ENCODE data around the gene TRPM4.

The TRPM4 gene

DNA sequence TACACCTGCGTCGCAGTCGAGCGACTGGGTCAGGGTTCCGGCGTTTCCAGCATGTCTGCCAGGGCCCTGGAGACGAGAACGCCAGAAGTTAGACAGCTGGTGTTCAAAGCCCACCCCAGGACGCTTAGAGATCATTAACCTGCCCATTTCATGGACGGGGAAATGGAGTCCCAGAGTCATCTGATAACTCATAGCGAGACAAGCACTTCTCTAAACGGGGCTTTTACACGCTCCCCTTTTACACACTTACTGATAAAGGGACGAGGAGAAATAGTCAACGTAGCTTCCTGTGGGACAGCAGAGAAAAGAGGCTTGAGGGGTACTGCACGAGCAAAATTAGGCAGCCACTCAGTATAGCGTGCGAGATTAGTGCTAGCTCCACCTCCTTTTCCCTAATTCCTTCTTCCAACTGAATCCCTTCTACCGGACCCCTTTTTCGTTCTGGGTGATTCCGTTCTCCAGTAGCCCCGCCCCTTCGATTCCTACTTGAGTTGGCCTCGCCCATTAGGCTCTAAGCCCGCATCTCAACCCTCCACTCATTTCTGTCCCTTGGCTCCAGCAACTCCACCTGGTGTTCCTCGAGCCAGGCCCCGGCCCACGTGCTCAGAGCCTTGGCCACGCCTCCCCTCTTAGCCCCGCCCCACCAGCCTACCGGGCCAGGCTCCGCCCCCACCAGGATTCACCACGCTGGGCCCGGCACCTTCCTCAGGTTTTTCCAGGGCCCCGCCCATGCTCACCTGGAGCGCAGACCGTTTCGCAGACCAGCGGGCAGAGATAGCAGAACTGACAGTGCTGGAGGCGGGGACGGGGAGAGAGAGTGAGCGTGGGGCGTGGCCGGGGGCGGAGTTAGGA is 6.1 kb upstream of the TRPM4 start:
- in situ Hi-C loops (cut with HindIII; ENCODE audit: low sequenced_read_pairs): no loop called here
- DNase-seq (ENCODE audit: low read depth, low spot score): no peak
- H3K4me3 ChIP-seq (ENCODE audit: low read depth, low read length): peak overlapping the region; percentile 0
- TF ChIP-seq, protein P1, sequence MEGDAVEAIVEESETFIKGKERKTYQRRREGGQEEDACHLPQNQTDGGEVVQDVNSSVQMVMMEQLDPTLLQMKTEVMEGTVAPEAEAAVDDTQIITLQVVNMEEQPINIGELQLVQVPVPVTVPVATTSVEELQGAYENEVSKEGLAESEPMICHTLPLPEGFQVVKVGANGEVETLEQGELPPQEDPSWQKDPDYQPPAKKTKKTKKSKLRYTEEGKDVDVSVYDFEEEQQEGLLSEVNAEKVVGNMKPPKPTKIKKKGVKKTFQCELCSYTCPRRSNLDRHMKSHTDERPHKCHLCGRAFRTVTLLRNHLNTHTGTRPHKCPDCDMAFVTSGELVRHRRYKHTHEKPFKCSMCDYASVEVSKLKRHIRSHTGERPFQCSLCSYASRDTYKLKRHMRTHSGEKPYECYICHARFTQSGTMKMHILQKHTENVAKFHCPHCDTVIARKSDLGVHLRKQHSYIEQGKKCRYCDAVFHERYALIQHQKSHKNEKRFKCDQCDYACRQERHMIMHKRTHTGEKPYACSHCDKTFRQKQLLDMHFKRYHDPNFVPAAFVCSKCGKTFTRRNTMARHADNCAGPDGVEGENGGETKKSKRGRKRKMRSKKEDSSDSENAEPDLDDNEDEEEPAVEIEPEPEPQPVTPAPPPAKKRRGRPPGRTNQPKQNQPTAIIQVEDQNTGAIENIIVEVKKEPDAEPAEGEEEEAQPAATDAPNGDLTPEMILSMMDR (IDR thresholded peaks at IDR 0.05; ENCODE audit: low read depth, low read length): no peak

DNA sequence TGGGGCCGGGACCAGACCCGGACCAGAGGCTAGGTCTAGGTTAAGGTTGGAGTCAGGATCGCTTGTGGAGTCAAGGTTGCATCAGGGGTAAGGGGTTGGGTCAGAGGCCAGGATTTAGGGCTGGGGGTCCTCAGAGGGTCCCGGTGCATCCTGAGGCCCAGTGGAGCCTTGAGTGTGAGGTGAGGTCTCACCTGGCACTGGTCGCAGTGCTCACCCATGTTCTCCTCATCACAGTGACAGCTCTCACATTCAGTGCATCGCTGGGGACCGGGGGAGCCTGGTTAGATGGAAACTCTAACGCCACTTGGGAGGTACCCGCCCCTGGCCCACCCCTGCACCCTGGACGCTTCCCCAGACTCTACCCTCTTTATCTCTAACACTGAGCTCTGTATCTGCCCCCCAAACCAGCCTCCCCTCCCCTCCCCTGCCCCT is 5.5 kb upstream of the TRPM4 start:
- TF ChIP-seq, protein P1 (IDR thresholded peaks at IDR 0.05; ENCODE audit: low read depth, low read length): no peak
- DNase-seq (ENCODE audit: low read depth, low spot score): no peak
- in situ Hi-C loops (cut with HindIII; ENCODE audit: low sequenced_read_pairs): no loop called here
- H3K4me3 ChIP-seq (ENCODE audit: low read depth, low read length): no peak overlapping the region

DNA sequence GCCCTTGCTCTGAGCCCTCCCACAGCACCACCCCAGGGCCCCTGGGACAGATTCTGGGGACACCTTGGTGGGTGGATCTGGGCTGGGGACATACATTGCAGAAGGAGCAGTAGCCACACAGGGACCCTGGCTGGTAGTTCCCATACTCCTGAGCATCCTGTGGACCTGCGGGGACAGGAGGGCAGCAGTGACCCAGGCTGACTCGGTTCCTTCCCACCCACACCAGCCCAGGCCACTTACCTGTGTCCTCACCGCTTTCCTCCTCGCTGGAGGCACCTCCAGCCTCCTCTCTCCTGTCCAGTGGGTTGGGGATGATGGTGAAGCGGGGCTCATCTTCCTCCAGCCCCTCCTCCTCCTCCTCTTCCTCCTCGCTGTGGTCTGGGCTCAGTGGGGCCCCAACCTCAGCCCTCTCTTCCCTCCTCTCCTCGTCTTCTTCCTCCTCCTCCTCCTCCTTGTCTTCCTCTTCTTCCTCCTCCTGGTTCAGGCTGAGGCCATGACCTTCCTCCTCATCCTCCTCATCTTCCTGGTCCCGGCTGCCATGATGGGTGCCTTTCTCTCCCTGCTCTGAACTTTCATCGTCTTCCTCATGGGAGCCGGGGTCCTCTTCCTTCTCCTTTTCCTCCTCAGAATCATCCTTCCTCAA is 4.3 kb upstream of the TRPM4 start:
- no peak for DNase-seq (ENCODE audit: low read depth, low spot score)
- in situ Hi-C loops (cut with HindIII; ENCODE audit: low sequenced_read_pairs): no loop called here
- no peak overlapping the region for H3K4me3 ChIP-seq (ENCODE audit: low read depth, low read length)
- TF ChIP-seq, protein P1 (IDR thresholded peaks at IDR 0.05; ENCODE audit: low read depth, low read length): no peak

DNA sequence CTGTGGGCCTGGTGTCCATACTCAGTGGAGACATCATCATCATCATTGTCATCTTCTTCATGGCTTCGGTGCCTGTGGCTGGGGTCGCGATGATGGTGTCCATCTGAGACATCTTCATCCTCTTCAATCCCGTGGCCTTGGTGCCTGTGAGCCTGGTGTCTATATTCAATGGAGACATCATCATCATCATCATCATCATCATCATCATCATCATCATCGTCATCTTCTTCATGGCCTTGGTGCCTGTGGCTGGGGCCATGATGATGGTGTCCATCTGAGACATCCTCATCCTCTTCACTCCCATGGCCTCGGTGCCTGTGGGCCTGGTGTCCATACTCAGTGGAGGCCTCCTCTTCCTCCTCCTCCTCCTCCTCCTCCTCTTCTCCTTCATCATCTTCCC is 3.3 kb upstream of the TRPM4 start:
- in situ Hi-C loops (cut with HindIII; ENCODE audit: low sequenced_read_pairs): no loop called here
- TF ChIP-seq, protein P1 (IDR thresholded peaks at IDR 0.05; ENCODE audit: low read depth, low read length): no peak
- DNase-seq (ENCODE audit: low read depth, low spot score): no peak
- no peak overlapping the region for H3K4me3 ChIP-seq (ENCODE audit: low read depth, low read length)

DNA sequence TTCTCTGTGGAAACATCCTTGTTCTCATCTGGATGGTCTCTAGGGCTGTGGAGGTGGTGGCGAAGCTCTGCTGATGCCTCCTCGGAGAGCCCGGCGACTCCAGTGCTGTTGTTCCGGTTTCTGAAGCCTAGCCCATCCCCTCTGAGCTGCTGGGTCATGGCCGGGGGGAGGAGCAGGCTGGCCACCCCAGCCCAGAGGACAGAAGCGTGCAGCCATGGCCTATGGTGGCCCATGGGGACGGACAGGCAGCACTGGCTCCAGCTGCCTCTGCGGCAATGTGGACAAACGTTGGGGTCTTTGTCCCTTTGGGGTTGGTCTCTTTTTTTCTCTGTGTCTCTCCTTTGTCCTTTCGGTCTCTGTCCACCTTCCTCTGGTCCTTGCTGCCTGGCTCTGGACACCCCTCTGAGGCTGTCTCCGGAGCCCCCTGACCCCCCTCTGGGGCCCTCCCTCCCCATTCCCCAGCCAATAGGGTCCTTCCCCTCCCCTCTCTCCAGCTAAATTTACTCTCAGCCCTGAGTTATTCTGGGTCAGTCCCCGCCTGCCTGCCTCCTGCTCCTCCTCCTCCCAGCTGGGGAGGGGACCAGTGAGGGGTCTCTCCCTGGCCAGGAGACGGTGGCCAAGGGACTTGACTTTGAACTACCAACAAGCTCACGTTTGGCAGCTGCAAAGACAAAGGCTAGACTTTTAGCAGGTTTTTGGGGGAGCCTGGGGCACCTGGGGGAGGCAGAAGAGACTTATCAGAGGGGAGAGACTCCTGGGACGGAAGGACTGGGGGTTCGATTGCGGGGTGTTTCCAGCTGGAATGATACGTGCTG is 2.4 kb upstream of the TRPM4 start, which contains the start of gene HRC:
Gene HRC, minus strand, starts transcription at position 392 of the 815 bp plus-strand sequence. Its CDS starts 159 bp downstream, at position 233.
- in situ Hi-C loops (cut with HindIII; ENCODE audit: low sequenced_read_pairs): no loop called here
- DNase-seq (ENCODE audit: low read depth, low spot score): no peak
- H3K4me3 ChIP-seq (ENCODE audit: low read depth, low read length): no peak within 1 kb of the TSS
- TF ChIP-seq, protein P1 (IDR thresholded peaks at IDR 0.05; ENCODE audit: low read depth, low read length): no peak

DNA sequence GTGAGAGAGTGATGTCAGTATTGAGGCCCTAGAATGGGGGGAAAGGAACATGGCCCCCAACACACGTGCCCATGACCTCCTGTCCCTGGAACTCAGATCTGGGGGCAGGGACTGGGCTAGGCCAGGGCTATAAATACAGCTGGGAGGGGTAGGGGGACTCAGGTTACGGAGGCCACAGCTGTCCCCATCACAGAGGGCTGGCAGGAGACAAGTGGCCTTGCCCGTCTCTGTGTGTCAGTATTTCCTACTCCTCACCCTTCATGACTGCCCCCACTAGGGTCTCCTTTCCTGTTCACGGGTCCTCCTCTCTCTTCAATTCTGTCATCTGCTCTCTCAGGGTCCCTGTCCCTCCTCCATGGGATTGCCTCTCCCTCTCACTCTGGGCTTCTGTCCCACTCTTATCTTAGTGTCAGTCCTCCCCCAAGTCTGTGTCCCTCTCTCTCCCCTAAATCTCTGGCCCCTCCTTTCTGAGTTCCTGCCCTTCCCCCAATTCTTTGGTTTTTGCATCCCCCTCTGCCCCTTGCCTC is 1.7 kb upstream of the TRPM4 start:
- in situ Hi-C loops (cut with HindIII; ENCODE audit: low sequenced_read_pairs): no loop called here
- TF ChIP-seq, protein P1 (IDR thresholded peaks at IDR 0.05; ENCODE audit: low read depth, low read length): no peak

More for the DNA sequence above, 1.7 kb upstream of the TRPM4 start:
- H3K4me3 ChIP-seq (ENCODE audit: low read depth, low read length): no peak overlapping the region
- no peak for DNase-seq (ENCODE audit: low read depth, low spot score)
